Brain microvascular endothelial cell (primary cell): ENCODE results near the gene VPS26C.

Experiments
- DNase-seq: peaks from one replicate; pipeline ENCODE4 v3.0.0-alpha.2; 2020
- H3K27ac ChIP-seq: fragments of 250-450 bp; sonication (Bioruptor Pico); 2 replicates; pipeline ENCODE4 v1.5.1; 2020; ENCODE audit warnings: mild to moderate bottlenecking, moderate library complexity
- H3K27me3 ChIP-seq: fragments of 250-450 bp; sonication (Bioruptor Pico); replicated peaks from 2 replicates; pipeline ENCODE4 v1.5.1; 2020; ENCODE audit warnings: mild to moderate bottlenecking
- H3K36me3 ChIP-seq: fragments of 250-450 bp; sonication (Bioruptor Pico); replicated peaks from 2 replicates; pipeline ENCODE4 v1.5.1; 2020; ENCODE audit warnings: mild to moderate bottlenecking
- H3K4me3 ChIP-seq: 2 replicates; pipeline ENCODE4 v1.5.1; 2011; ENCODE audit warnings: low read depth, mild to moderate bottlenecking, control low read depth, low read length, moderate library complexity
- in situ Hi-C: cut with HindIII; loops from 2 replicates; pipeline ENCODE4 v1.10.0; 2017; ENCODE audit warnings: low sequenced_read_pairs, low pct_ligation_motif_present
- TF ChIP-seq, protein P1 (sequence below): IDR thresholded peaks from 2 replicates; pipeline ENCODE4 v1.5.1; 2011; ENCODE audit warnings: low read depth, mild to moderate bottlenecking, moderate library complexity, low read length, control low read depth, inconsistent platforms; ENCODE audit errors: missing control alignments

Gene VPS26C

GRCh38 chr21:37208741-37209225 lies 58.4 kb downstream of the VPS26C start:
- no peak overlapping the region for H3K4me3 ChIP-seq
- no peak for DNase-seq
- no peaks in the 10 kb centered on the region for H3K27me3 ChIP-seq
- peaks cover 9% of the 10 kb centered on the region for H3K36me3 ChIP-seq
- in situ Hi-C loops, result no loop called here
- H3K27ac ChIP-seq, result no peak overlapping the region
- TF ChIP-seq, protein P1, sequence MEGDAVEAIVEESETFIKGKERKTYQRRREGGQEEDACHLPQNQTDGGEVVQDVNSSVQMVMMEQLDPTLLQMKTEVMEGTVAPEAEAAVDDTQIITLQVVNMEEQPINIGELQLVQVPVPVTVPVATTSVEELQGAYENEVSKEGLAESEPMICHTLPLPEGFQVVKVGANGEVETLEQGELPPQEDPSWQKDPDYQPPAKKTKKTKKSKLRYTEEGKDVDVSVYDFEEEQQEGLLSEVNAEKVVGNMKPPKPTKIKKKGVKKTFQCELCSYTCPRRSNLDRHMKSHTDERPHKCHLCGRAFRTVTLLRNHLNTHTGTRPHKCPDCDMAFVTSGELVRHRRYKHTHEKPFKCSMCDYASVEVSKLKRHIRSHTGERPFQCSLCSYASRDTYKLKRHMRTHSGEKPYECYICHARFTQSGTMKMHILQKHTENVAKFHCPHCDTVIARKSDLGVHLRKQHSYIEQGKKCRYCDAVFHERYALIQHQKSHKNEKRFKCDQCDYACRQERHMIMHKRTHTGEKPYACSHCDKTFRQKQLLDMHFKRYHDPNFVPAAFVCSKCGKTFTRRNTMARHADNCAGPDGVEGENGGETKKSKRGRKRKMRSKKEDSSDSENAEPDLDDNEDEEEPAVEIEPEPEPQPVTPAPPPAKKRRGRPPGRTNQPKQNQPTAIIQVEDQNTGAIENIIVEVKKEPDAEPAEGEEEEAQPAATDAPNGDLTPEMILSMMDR, result no peak

- TF ChIP-seq, protein P1, result no peak
- Histone ChIP-seq H3K4me3 (no peak overlapping the region), H3K27me3 (no peaks in the 10 kb centered on the region), H3K27ac (no peak overlapping the region), H3K36me3 (peaks cover 13% of the 10 kb centered on the region)
- no peak for DNase-seq
- in situ Hi-C loops, result no loop called here
Measured at GRCh38 chr21:37208056-37208721, 58.9 kb downstream of the VPS26C start.

- H3K4me3 ChIP-seq, result no peak overlapping the region
- in situ Hi-C loops, result no loop called here
- H3K27me3 ChIP-seq, result no peaks in the 10 kb centered on the region
- TF ChIP-seq, protein P1, result no peak
- no peak for DNase-seq
- no peak overlapping the region for H3K27ac ChIP-seq
- peaks cover 19% of the 10 kb centered on the region for H3K36me3 ChIP-seq
Measured at GRCh38 chr21:37207441-37208009, 59.6 kb downstream of the VPS26C start.

GRCh38 chr21:37206496-37206895 lies 60.6 kb downstream of the VPS26C start:
- no peak for DNase-seq
- TF ChIP-seq, protein P1, result no peak

DNA sequence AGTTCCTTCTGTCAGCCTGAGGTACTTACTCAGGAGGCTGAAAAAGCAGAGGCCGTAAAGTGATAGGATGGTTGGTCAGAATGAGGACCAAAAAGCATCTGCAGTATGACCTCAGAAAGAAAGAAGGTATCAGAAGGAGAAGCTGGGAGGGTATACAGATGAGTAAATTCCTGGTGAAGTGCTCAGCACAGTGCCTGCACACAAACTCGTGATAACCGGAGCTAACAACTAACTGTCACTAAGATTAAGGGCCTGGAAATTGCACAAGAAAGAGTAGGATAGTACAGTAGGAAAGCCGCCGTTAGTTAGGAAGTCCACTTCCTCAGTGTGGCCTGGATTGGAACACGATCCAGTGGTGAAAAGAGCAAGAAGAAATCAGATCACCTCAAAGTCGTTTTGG lies 62.6 kb downstream of the VPS26C start:
- TF ChIP-seq, protein P1, result no peak
- in situ Hi-C loops, result no loop called here
- H3K36me3 ChIP-seq, result peaks cover 43% of the 10 kb centered on the region
- H3K4me3 ChIP-seq, result no peak overlapping the region
- no peaks in the 10 kb centered on the region for H3K27me3 ChIP-seq
- H3K27ac ChIP-seq, result no peak overlapping the region
- no peak for DNase-seq

More at GRCh38 chr21:37206496-37206895, 60.6 kb downstream of the VPS26C start:
- Histone ChIP-seq H3K27ac (no peak overlapping the region), H3K36me3 (peaks cover 27% of the 10 kb centered on the region), H3K27me3 (no peaks in the 10 kb centered on the region), H3K4me3 (no peak overlapping the region)
- in situ Hi-C loops, result no loop called here
